Placental epithelial cell (primary cell): Measurements from ENCODE around the gene ITPR2. TPM values are rescaled to one million over a fixed set of nuclear protein-coding genes. Genes with fewer than 3 reads are reported as not detected.

Experiments used
- small RNA-seq: library from RNA; depleted of rRNA; stranded (forward); fragments of <200 nt; gene quantifications from one replicate; pipeline ENCODE3, GENCODE V24; 2012
- total RNA-seq: library from RNA; depleted of rRNA; stranded (reverse); fragments of >200 nt; gene quantifications from 2 replicates; pipeline ENCODE4 v1.2.3, GENCODE V29; 2012

ITPR2 gene
- 10.5 and 11.0 TPM in 2 replicates for total RNA-seq

GRCh38 chr12:26832822-26833742, at the start of gene ITPR2:
TSS of gene ITPR2 (minus strand) at chr12:26833194. CDS start at chr12:26832781, 413 bp downstream.

Small RNA genes lying within 50 kb of the gene (small RNA-seq; reads per million reads assigned to genes)
- gene RNA5SP354, result not detected

Other genes starting within 250 kb of the ITPR2 start
- 18.5 and 20.1 TPM in 2 replicates for gene INTS13, start 104.8 kb upstream of the ITPR2 start, total RNA-seq
- gene FGFR1OP2, start 105.3 kb upstream of the ITPR2 start, total RNA-seq, result 20.0 and 30.1 TPM in 2 replicates
- 16.5 and 32.8 TPM in 2 replicates for gene TM7SF3, start 181.2 kb upstream of the ITPR2 start, total RNA-seq
- gene MED21, start 189.4 kb upstream of the ITPR2 start, total RNA-seq, result 25.1 and 39.7 TPM in 2 replicates
- not detected in 2 replicates for gene C12orf71, start 249.4 kb upstream of the ITPR2 start, total RNA-seq